HG03095 (cell line): Measurements from ENCODE around the gene FCN2.

ENCODE experiments used
- ATAC-seq: cut with Tn5 transposase; IDR thresholded peaks from one replicate; pipeline ENCODE4 v1.9.1; 2021; ENCODE audit warnings: moderate library complexity; ENCODE audit not compliant: unreplicated experiment

Gene FCN2

GRCh38 chr9:134887686-134888602 lies 7.3 kb downstream of the FCN2 start:
- no peak for ATAC-seq

GRCh38 chr9:134888603-134889190 lies 8.1 kb downstream of the FCN2 start:
- no peak for ATAC-seq

GRCh38 chr9:134889386-134890154 lies 9.0 kb downstream of the FCN2 start:
- no peak for ATAC-seq

- no peak for ATAC-seq
These were observed 9.5 kb downstream of the FCN2 start for GRCh38 chr9:134890155-134890495.

GRCh38 chr9:134891053-134891452 lies 10.4 kb downstream of the FCN2 start:
- no peak for ATAC-seq

- ATAC-seq, result no peak
These were observed 11.1 kb downstream of the FCN2 start for GRCh38 chr9:134891713-134892112.

GRCh38 chr9:134892221-134892620 lies 11.6 kb downstream of the FCN2 start:
- ATAC-seq, result no peak

- no peak for ATAC-seq
These were observed 12.3 kb downstream of the FCN2 start for GRCh38 chr9:134892820-134893420.

- ATAC-seq, result no peak
These were observed 13.7 kb downstream of the FCN2 start for GRCh38 chr9:134894136-134894860.

GRCh38 chr9:134895097-134895496 lies 14.5 kb downstream of the FCN2 start:
- no peak for ATAC-seq

- no peak for ATAC-seq
These were observed 14.9 kb downstream of the FCN2 start for GRCh38 chr9:134895567-134895907.

GRCh38 chr9:134895908-134896833 lies 15.6 kb downstream of the FCN2 start:
- ATAC-seq, result no peak

GRCh38 chr9:134896834-134897583 lies 16.4 kb downstream of the FCN2 start:
- no peak for ATAC-seq

GRCh38 chr9:134897584-134898170 lies 17.1 kb downstream of the FCN2 start:
- ATAC-seq, result no peak

- no peak for ATAC-seq
These were observed 17.7 kb downstream of the FCN2 start for GRCh38 chr9:134898319-134898718.

GRCh38 chr9:134899168-134899567 lies 18.6 kb downstream of the FCN2 start:
- ATAC-seq, result no peak

GRCh38 chr9:134899818-134900217 lies 19.2 kb downstream of the FCN2 start:
- ATAC-seq, result no peak

GRCh38 chr9:134902936-134903335 lies 22.3 kb downstream of the FCN2 start:
- no peak for ATAC-seq
